IMR-90 (cell line): ENCODE data around the gene HMGN1.

Source experiments
- CEBPB ChIP-seq: IDR thresholded peaks from 2 replicates; pipeline ENCODE4 v1.6.1; 2012; ENCODE audit warnings: low read depth, low read length, improper control_type of control experiment
- CTCF ChIP-seq: conservative IDR thresholded peaks from 2 replicates; pipeline ENCODE4 v1.5.1; 2012; ENCODE audit warnings: mild to moderate bottlenecking, low read depth, low read length, improper control_type of control experiment
- MAZ ChIP-seq: IDR thresholded peaks from 2 replicates; pipeline ENCODE4 v1.6.1; 2012; ENCODE audit warnings: low read depth, mild to moderate bottlenecking, low read length, improper control_type of control experiment, moderate library complexity, borderline replicate concordance
- NFE2L2 ChIP-seq: fragments of 150-350 bp; IDR thresholded peaks from 2 replicates; pipeline ENCODE4 v1.6.1; 2016; ENCODE audit warnings: low read depth, mild to moderate bottlenecking, low read length
- POLR2A ChIP-seq: IDR thresholded peaks from 2 replicates; pipeline ENCODE4 v1.6.1; 2012; ENCODE audit warnings: mild to moderate bottlenecking, low read depth, low read length
- RAD21 ChIP-seq: IDR thresholded peaks from 2 replicates; pipeline ENCODE4 v1.6.1; 2012; ENCODE audit warnings: low read length, improper control_type of control experiment
- SMC3 ChIP-seq: fragments of 150-350 bp; IDR thresholded peaks from 2 replicates; pipeline ENCODE4 v1.6.1; 2016; ENCODE audit warnings: low read depth, mild to moderate bottlenecking, antibody characterized with exemption, low read length, moderate library complexity

- TF ChIP-seq CTCF: no peak
- no peak for TF ChIP-seq CEBPB
- no peak for TF ChIP-seq NFE2L2
- no peak for TF ChIP-seq POLR2A
- TF ChIP-seq SMC3: no peak
- no peak for TF ChIP-seq RAD21
- no peak for TF ChIP-seq MAZ
Measured at GRCh38 chr21:39388811-39389155, 39.9 kb upstream of the HMGN1 start.
